ENCODE results near the gene MBTPS1. TPM values are rescaled to one million over a fixed set of nuclear protein-coding genes. Genes with fewer than 3 reads are reported as not detected.

MBTPS1 gene
- total RNA-seq, 1 donor from 2014 or later: 80.8 TPM

Other genes with a start within 250 kb of the MBTPS1 start
- gene MLYCD, start 217.8 kb downstream of the MBTPS1 start, total RNA-seq: 49.0 TPM
- 4.7 TPM for gene OSGIN1, start 163.7 kb downstream of the MBTPS1 start, total RNA-seq
- gene NECAB2, start 148.7 kb downstream of the MBTPS1 start, total RNA-seq: 0.84 TPM
- gene SLC38A8, start 74.1 kb downstream of the MBTPS1 start, total RNA-seq: 2.0 TPM
- 23.2 TPM for gene HSDL1, start 28.2 kb upstream of the MBTPS1 start, total RNA-seq
- not detected for gene DNAAF1, start 28.4 kb upstream of the MBTPS1 start, total RNA-seq
- 31.0 TPM for gene TAF1C, start 70.1 kb upstream of the MBTPS1 start, total RNA-seq
- gene ADAD2, start 74.2 kb upstream of the MBTPS1 start, total RNA-seq: not detected
- gene KCNG4, start 123.1 kb upstream of the MBTPS1 start, total RNA-seq: not detected
- gene WFDC1, start 177.9 kb upstream of the MBTPS1 start, total RNA-seq: 2.0 TPM

Data from left ventricle myocardium superior (tissue), 1 donor.